PC-9 (cell line): ENCODE data around the gene SLC19A3. TPM values are rescaled to one million over a fixed set of nuclear protein-coding genes. Genes with fewer than 3 reads are reported as not detected.

ENCODE experiments used
- BruUV-seq: library from RNA; stranded (reverse); fragments of 400-500 nt; replicated peaks from 2 replicates; lab custom pipeline; 2021; lab: Mats Ljungman, UMichigan
- CTCF ChIA-PET: fragments of 300-600 bp; sonication (Branson Sonifier 250); formaldehyde crosslinking; loops from one replicate; lab custom pipeline; 2022; ENCODE audit warnings: antibody characterized with exemption; lab: Charles Lee
- POLR2A ChIA-PET: fragments of 300-600 bp; sonication (Branson Sonifier 250); formaldehyde crosslinking; loops from one replicate; lab custom pipeline; 2022; ENCODE audit warnings: antibody characterized with exemption; ENCODE audit not compliant: unreplicated experiment; lab: Charles Lee
- DNase-seq, 2 experiments: peaks; one replicate each; pipeline versions ENCODE4 v3.0.0 to v3.0.0-alpha.2; 2015 to 2022; ENCODE audit warnings: mixed read lengths in 1 of 2
- H2AFZ ChIP-seq: fragments of 200-600 bp; sonication (generic); 2 replicates; pipeline ENCODE4 v1.8.1; 2017; ENCODE audit warnings: antibody characterized with exemption
- H3F3A ChIP-seq: fragments of 200-600 bp; sonication (generic); 2 replicates; pipeline ENCODE4 v1.8.1; 2017; ENCODE audit warnings: antibody characterized with exemption, mild to moderate bottlenecking, low read depth; ENCODE audit not compliant: insufficient read depth
- H3K27ac ChIP-seq: fragments of 200-600 bp; sonication (generic); 2 replicates; pipeline ENCODE4 v1.6.1; 2016; ENCODE audit warnings: mixed run types
- H3K27me3 ChIP-seq: fragments of 200-600 bp; sonication (generic); 2 replicates; pipeline ENCODE4 v1.6.1; 2016; ENCODE audit warnings: low read depth, mixed run types; ENCODE audit not compliant: insufficient read depth
- H3K36me3 ChIP-seq: fragments of 200-600 bp; sonication (generic); 2 replicates; pipeline ENCODE4 v1.6.1; 2016; ENCODE audit warnings: low read depth, mixed run types
- H3K4me1 ChIP-seq: fragments of 200-600 bp; sonication (generic); replicated peaks from 2 replicates; pipeline ENCODE4 v1.6.1; 2016; ENCODE audit warnings: mixed run types; ENCODE audit not compliant: insufficient read depth
- H3K4me2 ChIP-seq: fragments of 200-600 bp; sonication (generic); 2 replicates; pipeline ENCODE4 v1.6.1; 2017; ENCODE audit warnings: mixed run types
- H3K4me3 ChIP-seq: fragments of 200-600 bp; sonication (generic); 2 replicates; pipeline ENCODE4 v1.6.1; 2016; ENCODE audit warnings: mixed run types
- H3K79me2 ChIP-seq: fragments of 200-600 bp; sonication (generic); 2 replicates; pipeline ENCODE4 v1.6.1; 2017; ENCODE audit warnings: low read depth, mixed run types
- H3K9me2 ChIP-seq: fragments of 200-600 bp; sonication (generic); 2 replicates; pipeline ENCODE4 v1.8.1; 2017; ENCODE audit warnings: mild to moderate bottlenecking; ENCODE audit not compliant: insufficient read depth
- H3K9me3 ChIP-seq: fragments of 200-600 bp; sonication (generic); 2 replicates; pipeline ENCODE4 v1.8.1; 2016; ENCODE audit warnings: low read depth; ENCODE audit not compliant: insufficient read depth
- H4K20me1 ChIP-seq: fragments of 200-600 bp; sonication (generic); 2 replicates; pipeline ENCODE4 v1.8.1; 2017; ENCODE audit not compliant: insufficient read depth
- EZH2 ChIP-seq: fragments of 200-600 bp; sonication (generic); IDR thresholded peaks from 2 replicates; pipeline ENCODE4 v1.8.0; 2017; ENCODE audit warnings: antibody characterized with exemption, low read depth
- intact Hi-C: fragments of 100-400 bp; cut with micrococcal nuclease; formaldehyde crosslinking; loops from one replicate; pipeline ENCODE4 v1.10.0; 2022; ENCODE audit not compliant: unreplicated experiment
- total RNA-seq: library from RNA; stranded (reverse); gene quantifications from 2 replicates; pipeline ENCODE4 v1.2.3, GENCODE V29; 2021
- TF ChIP-seq, protein P1 (sequence below): fragments of 200-600 bp; sonication (generic); conservative IDR thresholded peaks from 2 replicates; pipeline ENCODE4 v1.6.1; 2017; ENCODE audit warnings: mixed run types, antibody characterized with exemption, mild to moderate bottlenecking, moderate library complexity

Gene SLC19A3
- total RNA-seq, 1 experiment from 2014 or later = 4.3 TPM

GRCh38 chr2:227661827-227662226 is 56.0 kb downstream of the SLC19A3 start:
- H3K36me3 ChIP-seq = no peaks in the 10 kb centered on the region
- no peaks in the 10 kb centered on the region for H3F3A ChIP-seq
- no peak overlapping the region for H3K4me2 ChIP-seq
- TF ChIP-seq, protein P1, sequence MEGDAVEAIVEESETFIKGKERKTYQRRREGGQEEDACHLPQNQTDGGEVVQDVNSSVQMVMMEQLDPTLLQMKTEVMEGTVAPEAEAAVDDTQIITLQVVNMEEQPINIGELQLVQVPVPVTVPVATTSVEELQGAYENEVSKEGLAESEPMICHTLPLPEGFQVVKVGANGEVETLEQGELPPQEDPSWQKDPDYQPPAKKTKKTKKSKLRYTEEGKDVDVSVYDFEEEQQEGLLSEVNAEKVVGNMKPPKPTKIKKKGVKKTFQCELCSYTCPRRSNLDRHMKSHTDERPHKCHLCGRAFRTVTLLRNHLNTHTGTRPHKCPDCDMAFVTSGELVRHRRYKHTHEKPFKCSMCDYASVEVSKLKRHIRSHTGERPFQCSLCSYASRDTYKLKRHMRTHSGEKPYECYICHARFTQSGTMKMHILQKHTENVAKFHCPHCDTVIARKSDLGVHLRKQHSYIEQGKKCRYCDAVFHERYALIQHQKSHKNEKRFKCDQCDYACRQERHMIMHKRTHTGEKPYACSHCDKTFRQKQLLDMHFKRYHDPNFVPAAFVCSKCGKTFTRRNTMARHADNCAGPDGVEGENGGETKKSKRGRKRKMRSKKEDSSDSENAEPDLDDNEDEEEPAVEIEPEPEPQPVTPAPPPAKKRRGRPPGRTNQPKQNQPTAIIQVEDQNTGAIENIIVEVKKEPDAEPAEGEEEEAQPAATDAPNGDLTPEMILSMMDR = no peak
- TF ChIP-seq EZH2 = no peak
- no peaks in the 10 kb centered on the region for H3K27me3 ChIP-seq
- H3K9me3 ChIP-seq = no peaks in the 10 kb centered on the region
- CTCF ChIA-PET = interaction anchor here (0.5 kb wide), 1 partner anchor 158 kb away, joined by 3 read pairs; no protein-coding TSS in a partner anchor
- H3K9me2 ChIP-seq = no peaks in the 10 kb centered on the region
- no peak overlapping the region for H3K27ac ChIP-seq
- no peak overlapping the region for H3K4me3 ChIP-seq
- H3K4me1 ChIP-seq = no peaks in the 10 kb centered on the region
- POLR2A ChIA-PET = no interaction called here
- H4K20me1 ChIP-seq = no peaks in the 10 kb centered on the region
- no peak overlapping the region for H2AFZ ChIP-seq
- intact Hi-C loops = no loop called here
- DNase-seq = no peak
- no TSS peak for BruUV-seq
- no peaks in the 10 kb centered on the region for H3K79me2 ChIP-seq

- Histone ChIP-seq H3F3A (no peaks in the 10 kb centered on the region; the same call in 1 of the 2 replicates), H3K27ac (no peak overlapping the region), H3K9me2 (no peaks in the 10 kb centered on the region), H3K36me3 (no peaks in the 10 kb centered on the region), H3K27me3 (no peaks in the 10 kb centered on the region), H3K4me1 (no peaks in the 10 kb centered on the region), H2AFZ (no peak overlapping the region), H3K4me3 (no peak overlapping the region), H3K4me2 (no peak overlapping the region), H3K79me2 (no peaks in the 10 kb centered on the region), H3K9me3 (no peaks in the 10 kb centered on the region), H4K20me1 (no peaks in the 10 kb centered on the region)
- TF ChIP-seq EZH2 = no peak
- TF ChIP-seq, protein P1 = no peak
- ChIA-PET CTCF (no interaction called here), POLR2A (no interaction called here)
- intact Hi-C loops = no loop called here
- DNase-seq = no peak
- BruUV-seq = no TSS peak
Observed at GRCh38 chr2:227661025-227661649, 56.7 kb downstream of the SLC19A3 start.

GRCh38 chr2:227657199-227657845 is 60.5 kb downstream of the SLC19A3 start:
- H2AFZ ChIP-seq = no peak overlapping the region
- BruUV-seq = no TSS peak
- H3K79me2 ChIP-seq = no peaks in the 10 kb centered on the region
- ChIA-PET POLR2A (no interaction called here), CTCF (interaction anchor here (0.7 to 2.0 kb wide), 3 partner anchors 109 to 211 kb away, joined by 3 to 17 read pairs (median 8); no protein-coding TSS in a partner anchor)
- TF ChIP-seq, protein P1 = no peak
- no peak for TF ChIP-seq EZH2
- H3F3A ChIP-seq = peaks cover 3% of the 10 kb centered on the region; the same call in 1 of the 2 replicates
- no peak overlapping the region for H3K4me2 ChIP-seq
- no peaks in the 10 kb centered on the region for H3K9me2 ChIP-seq
- H3K9me3 ChIP-seq = no peaks in the 10 kb centered on the region; the same call in 1 of the 2 replicates
- H3K27me3 ChIP-seq = no peaks in the 10 kb centered on the region
- no peak overlapping the region for H3K4me3 ChIP-seq
- no peak overlapping the region for H3K27ac ChIP-seq
- H4K20me1 ChIP-seq = no peaks in the 10 kb centered on the region
- DNase-seq = no peak
- no peaks in the 10 kb centered on the region for H3K36me3 ChIP-seq
- peaks cover 15% of the 10 kb centered on the region for H3K4me1 ChIP-seq
- intact Hi-C loops = loop anchor here (5.0 to 10.0 kb wide), 5 partner anchors 45 to 1000 kb away; partner anchors contain the start of gene AGFG1
